GM12892 (cell line): ENCODE data around the gene GDAP1L1.

Experiments used
- POLR2A ChIP-seq: IDR thresholded peaks from 2 replicates; pipeline ENCODE4 v1.6.1; 2011; ENCODE audit warnings: low read depth, low read length, control low read depth
- POLR2AphosphoS5 ChIP-seq: IDR thresholded peaks from 2 replicates; pipeline ENCODE4 v1.6.1; 2011; ENCODE audit warnings: low read depth, low read length, control low read depth

GRCh38 chr20:44280387-44280786, 33.3 kb downstream of the GDAP1L1 start:
- no peak for TF ChIP-seq POLR2A
- no peak for TF ChIP-seq POLR2AphosphoS5
